Measurements from ENCODE around the gene TACR1.

DNA sequence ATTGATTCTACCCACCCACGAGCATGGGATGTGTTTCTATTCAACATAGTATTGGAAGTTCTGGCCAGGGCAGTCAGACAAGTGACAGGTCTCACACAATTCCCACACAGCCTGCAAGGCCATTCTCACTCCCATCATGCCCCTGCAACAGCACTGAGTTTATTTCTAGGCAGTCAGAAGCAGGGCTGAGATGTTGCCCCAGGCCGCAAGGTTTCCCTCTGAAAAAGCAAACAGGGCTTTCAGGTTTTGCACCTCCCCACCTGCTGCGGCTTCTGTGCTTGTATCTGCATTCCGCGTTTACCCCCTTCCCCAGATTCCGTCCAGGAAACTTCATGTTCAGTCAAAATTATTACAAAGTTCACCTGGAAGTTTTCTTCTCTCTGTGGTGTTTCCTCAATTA, 9.4 kb upstream of the TACR1 start:
- TF ChIP-seq, protein P1, sequence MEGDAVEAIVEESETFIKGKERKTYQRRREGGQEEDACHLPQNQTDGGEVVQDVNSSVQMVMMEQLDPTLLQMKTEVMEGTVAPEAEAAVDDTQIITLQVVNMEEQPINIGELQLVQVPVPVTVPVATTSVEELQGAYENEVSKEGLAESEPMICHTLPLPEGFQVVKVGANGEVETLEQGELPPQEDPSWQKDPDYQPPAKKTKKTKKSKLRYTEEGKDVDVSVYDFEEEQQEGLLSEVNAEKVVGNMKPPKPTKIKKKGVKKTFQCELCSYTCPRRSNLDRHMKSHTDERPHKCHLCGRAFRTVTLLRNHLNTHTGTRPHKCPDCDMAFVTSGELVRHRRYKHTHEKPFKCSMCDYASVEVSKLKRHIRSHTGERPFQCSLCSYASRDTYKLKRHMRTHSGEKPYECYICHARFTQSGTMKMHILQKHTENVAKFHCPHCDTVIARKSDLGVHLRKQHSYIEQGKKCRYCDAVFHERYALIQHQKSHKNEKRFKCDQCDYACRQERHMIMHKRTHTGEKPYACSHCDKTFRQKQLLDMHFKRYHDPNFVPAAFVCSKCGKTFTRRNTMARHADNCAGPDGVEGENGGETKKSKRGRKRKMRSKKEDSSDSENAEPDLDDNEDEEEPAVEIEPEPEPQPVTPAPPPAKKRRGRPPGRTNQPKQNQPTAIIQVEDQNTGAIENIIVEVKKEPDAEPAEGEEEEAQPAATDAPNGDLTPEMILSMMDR (IDR thresholded peaks at IDR 0.05), result no peak
- TF ChIP-seq POLR2A (IDR thresholded peaks at IDR 0.05) (no peak), EP300 (IDR thresholded peaks at IDR 0.05) (no peak)
